Stimulated activated CD4-positive, alpha-beta T cell treated with anti-CD3 and anti-CD28 coated beads, Interleukin-15, amount 100 ng/mL, for 1 hour (primary cell): ENCODE results near the gene RMC1.
"Not testable (repeated sequence)": the region's sequence is repeated elsewhere in the genome, so short reads cannot be mapped to it uniquely, and the experiment has no call there.

Source experiments
- DNase-seq, 2 donors: peaks; one replicate each; pipeline ENCODE4 v3.0.0-alpha.2; 2020; ENCODE audit warnings: low read depth in 1 of 2, low spot score in 1 of 2

Gene RMC1

DNA sequence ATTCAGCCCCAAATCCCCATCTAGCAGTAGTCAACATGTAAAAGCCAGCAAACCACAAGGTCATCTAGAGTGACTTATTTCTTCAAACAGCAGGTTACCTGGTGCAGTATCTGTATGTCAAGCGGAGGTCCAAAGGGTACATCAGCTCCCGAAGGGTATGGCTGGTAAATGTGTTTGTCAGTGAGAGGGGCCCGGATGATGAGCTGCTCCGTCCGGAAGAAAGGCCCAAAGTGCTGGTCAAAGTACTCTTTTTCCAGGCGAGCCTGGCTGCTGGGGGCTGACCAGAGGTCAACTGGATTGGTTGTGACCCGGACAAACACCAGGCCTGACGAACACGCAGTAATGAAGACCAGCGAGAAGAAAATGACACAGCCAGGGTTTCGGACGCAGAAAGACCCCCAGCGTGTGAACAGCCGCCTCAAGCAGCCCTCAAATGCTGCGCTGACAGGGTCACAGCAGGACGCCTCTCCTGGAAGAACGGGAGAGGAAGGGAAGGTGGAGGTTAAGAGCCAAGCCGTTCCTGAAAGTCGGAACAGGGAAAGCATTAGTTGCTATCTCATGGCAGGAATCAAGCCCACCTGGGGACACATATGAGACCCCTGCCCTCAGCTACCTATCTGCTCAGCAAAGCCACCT is 53.0 kb downstream of the RMC1 start:
- no peak for DNase-seq

DNA sequence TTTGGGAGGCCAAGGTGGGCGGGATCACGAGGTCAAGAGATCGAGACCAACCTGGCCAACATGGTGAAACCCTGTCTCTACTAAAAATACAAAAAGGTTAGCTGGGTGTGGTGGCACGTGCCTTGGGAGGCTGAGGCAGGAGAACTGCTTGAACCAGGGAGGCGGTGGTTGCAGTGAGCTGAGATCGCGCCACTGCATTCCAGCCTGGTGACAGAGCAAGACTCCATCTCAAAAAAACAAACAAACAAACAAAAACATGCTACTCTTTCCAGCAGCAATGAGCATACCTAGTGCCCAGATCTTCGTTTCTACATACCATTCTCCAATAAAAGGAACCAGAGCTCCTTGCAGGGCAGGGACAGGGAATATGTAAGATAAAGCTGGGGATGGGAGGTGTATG is 54.2 kb downstream of the RMC1 start:
- DNase-seq, result not testable (repeated sequence)

DNA sequence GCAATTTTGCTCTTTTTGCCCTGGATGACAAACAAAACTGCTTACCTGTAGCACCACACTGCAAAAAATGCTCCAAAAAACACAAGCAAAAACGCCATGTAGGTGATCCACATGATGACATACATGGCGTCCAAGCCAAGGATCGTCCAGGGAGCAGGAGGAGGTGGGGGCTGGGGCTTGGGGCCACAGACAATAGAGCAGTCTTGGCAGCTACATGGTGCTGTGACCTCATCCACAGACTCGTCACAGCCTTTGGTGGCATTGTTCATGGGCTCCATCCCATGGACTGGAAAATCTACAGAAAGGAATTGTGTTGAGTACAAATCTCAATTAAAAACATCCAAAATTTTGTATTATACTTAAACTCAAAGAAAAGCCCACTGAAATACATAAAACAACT is 56.9 kb downstream of the RMC1 start:
- no peak for DNase-seq

DNA sequence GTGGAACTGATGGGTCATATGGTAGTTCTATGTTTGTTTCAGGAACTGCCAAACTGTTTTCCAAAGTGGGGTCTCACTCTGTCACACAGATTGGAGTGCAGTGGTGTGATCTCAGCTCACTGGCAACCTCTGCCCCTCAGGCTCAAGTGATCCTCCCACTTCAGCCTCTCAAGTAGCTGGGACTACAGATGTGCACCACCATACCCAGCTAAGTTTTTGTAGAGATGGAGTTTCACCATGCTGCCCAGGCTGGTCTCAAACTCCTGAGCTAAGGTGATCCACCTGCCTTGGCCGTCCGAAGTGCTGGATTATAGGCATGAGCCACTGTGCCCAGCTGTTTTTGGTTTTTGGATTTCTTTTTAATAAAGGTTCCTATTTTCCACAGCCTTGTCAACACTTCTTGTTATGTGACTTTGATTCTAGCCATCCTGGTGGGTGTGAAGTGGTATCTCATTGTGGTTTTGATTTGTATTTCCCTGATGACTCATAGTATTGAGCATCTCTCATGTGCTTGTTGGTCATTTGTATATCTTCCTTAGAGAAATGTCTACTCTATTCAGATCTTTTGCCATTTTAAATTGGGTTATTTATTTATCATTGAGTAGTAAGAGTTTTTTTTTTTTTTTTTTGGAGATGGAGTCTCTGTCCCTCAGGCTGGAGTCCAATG is 60.2 kb downstream of the RMC1 start:
- DNase-seq, result no peak

DNA sequence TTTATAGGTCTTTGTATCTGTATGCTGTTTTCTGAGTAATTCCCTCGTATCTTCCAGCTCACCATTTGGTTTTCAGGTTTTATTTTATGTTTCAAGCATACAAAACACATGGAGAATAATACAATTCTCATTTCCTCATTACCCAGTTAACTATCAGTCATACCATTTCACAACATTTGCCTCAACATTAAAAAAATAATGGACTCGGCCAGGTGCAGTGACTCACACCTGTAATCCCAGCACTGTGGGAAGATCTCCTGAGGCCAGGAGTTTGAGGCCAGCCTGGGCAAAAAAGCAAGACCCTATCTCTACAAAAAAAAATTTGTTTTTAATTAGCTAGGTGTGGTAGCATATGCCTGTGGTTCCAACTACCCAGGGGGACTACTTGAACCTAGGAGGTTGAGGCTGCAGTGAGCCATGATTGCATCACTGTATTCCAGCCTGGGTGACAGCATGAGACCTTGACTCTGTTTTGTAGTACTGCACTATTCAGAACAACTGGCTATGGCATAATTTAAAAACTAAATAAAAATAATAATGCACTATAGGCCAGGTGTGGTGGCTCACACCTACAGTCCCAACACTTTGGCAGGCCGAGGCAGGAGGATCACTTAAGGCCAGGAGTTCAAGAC is 62.7 kb downstream of the RMC1 start:
- no peak for DNase-seq

DNA sequence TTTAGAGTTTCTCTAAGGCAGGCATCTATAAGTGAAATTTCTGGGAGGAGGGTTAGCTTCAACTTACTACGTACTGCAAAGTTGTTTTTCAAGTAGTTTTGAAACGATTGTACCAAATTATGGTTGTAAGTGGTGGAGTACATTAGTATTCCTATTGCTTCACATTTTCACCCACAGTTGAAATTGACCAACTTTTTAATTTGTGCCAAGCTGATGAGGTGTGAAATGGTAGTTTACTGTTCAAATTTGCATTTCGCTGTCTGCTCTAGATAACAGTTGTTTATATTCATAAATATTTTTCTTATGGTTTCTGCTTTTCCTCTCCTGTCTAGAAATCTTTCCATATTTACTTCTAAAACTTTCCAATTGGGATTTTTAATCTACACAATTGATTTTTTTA is 64.4 kb downstream of the RMC1 start:
- no peak for DNase-seq

DNA sequence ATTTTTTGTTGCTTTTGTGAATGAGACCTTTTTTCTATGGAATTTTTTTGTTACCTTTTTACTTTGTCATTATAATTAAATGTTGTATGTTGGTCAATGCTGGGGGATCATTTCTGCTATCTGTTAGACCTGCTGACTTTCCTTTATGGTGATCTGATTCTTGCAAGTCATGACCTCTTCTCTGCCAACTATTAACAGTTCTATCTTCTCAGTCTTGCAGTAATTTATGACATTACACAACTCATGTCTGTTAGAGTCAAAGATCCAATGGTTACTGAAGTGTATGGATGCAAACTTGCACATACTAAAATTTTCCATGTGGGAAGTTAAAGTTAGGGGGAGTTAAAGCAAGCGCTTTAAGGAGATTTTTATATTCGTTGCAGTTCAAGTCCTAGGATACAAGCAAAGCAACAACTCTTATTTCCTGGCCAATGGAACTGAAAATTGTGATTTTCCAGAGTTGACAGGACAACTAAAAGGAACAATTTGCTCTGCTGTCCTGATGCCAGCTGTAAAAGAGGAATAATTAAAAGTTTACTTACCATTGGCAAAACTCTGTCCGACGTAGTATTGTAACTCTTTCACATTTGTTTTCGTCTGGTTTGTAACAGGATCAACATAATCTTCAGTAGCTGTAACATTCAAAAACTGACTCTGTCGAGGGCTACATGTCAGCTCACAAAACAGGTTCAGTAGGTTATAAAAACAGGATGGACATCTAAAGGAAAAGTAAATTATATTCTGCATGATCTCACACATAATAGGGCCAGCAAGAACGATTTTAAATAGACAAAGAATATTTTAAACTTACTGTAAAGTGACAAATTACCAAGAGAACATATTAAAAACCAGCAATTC is 65.2 kb downstream of the RMC1 start:
- no peak for DNase-seq

DNA sequence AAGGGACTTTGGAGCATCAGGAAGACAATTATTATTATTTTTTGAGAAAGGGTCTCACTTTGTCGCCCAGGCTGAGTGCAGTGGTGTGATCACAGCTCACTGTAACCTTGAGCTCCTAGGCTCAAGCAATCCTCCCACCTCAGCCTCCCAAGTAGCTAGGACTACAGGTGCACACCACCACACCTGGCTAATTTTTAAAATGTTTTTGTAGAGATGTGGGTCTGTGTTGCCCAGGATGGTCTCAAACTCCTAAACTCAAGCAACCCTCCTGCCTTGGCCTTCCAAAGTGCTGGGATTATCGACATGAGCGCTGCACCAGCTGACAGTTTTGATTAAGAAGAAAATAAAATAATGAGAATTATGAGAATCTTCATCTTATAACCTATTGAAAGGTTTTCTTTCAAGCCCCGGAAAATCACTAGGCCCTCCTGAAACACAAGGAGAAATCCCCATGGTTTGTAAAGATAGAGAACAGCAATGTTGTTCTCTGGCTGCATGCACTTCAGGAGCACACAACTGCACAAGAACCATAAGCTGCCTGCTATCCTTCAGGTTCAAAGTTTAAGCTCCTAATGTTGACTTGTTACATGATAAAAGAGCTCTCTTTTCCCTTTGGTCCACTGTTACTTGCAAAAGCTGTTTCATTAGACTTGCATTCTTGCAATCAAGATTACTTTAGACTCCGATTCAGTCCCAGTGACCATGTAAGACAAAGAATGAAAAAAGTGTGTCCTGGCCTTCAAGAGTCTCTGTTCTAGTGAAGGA is 66.2 kb downstream of the RMC1 start:
- DNase-seq, result no peak

DNA sequence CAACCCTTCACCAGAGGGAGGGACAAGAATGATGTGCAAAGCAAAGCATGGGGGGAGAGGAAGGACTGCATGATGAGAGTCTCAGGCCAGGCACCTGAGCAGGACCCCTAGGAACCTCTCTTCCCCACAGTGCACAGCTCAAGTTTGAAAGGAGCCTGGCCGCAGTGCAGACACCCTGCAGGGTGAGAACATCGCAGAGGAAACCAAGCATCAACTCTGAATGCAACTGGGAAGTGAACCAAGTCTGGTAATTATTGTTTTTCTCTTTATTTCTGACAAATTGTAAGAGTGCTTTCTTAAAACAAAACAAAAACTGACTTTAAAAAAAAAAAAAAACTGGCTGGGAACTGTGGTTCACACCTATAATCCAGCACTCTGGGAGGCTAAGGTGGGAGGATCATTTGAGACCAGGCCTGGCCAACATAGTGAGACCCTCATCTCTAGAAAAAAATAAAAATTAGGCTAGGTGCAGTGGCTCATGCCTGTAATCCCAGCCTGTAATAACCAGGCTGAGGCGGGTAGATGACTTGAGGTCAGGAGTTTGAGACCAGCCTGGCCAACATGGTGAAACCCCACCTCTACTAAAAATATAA is 67.7 kb downstream of the RMC1 start:
- no peak for DNase-seq

DNA sequence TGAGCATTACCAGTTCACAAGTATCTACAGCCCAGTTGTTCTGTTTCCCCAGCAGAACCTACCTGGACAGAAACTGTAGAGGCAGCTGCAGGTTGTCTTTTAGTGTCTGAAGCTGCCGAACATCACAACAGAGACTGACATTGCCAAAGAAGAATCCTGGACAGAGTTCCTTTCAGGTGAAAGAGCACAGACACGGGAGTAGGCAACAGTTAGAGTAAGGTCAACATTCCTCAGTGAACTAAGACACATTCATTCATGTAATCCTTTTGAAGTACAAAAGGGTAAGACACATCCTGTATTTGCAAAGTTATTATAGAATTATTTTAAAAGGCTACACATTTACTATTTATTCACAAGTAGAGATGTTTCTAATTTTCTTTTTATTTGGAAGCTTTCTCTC is 68.7 kb downstream of the RMC1 start:
- DNase-seq, result no peak

DNA sequence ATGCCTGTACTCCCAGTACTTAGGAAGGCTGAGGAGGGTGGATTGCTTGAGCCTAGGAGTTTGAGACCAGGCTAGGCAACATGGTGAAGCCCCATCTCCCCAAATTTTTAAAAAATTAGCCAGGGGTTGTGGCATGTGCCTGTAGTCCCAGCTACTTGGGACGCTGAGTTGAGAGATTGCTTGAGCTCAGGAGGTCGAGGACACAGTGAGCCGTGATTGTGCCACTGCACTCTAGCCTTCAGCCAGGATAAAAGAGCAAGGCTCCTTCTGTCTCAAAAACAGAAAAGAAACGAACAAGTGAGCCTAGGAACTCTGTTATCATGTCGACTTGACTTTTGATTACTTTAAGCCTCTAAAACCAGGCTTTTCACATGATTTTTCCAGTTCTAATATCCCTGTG is 69.3 kb downstream of the RMC1 start:
- DNase-seq, result no peak

DNA sequence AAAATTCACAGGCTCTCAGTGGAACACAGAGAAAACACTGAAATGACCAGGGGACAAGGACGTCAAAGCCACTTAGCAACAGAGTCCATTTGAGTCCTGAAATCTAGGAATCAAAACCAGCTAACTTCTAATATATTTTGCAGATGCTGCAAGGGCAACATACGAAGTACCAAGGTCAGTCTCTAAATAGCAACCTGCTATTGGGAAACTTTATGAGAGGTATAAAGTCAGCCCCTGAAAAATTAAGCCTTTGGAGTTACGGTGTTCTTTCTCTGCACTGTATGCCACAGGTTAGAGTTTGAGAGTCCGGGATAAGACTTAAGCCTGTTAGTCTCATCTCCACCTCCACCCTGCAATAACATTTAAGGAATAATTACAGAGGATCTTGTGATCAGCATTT is 69.7 kb downstream of the RMC1 start:
- DNase-seq, result no peak

DNA sequence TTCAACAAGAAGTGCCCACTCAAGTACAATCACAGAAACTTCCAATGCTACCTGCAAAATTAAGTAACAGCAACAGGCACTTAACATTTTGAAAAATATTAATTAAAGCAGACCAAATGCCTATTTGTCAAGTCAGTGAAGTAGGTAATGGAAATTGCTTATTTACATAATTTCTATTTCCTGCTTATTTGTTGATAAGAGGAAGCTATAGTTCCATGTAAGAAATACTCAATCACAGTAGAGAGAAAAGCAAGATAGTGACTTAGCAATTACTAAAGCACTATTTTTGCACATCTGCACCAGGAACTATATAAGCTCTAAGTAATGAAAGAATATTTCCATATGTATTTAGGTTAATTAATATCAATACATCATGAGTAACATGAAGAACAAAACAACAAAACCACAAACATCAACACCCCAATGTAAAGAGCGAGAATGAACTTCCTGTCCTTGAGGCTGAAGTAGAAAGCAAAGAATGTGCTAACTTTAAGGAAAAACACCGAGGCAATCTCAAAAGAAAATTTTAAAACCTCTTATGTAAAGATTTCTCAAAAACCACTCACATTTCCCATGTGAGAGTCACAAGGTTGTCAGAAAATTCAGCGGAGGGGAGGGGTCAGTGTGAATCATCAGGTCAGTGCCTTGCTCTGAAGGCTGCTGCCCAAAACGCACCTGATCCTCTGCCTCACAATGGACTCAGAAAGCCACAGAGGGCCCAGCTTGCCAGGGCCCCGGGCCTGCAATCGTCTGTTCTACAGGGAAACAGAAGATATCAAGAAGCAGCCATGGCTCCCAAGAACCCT is 70.5 kb downstream of the RMC1 start:
- DNase-seq, result no peak

DNA sequence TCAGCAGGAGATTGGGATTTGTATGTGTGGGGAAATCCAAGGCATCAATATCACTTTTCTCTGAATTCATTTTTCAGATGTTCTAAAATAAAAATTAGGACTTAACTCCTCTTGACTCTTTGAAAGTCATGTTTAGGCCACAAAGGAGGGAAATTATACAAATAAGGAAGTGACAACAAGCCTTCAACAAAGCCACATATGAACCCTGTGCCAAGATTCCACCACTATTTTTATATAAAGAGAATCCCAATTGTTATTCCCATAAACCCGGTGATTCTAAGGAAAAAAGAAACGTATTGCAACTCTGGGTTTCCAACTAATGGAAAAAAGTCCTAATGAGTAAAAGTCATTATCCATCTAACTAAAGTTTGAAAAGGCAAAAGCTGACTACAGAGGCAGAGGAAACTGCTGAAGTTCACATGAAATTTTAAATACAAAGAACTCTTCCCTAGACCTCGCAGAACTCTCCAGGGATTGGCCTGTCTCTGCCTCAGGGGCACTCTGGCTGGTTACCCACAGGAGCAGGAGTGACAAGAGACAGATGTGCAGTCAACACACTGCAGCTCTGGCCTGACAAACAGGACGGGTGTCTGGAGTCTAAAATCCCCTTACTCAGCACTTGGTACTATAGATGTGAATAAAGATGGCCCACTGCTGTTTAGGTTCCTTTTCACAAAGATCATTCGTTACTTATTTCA is 71.4 kb downstream of the RMC1 start:
- DNase-seq, result no peak

DNA sequence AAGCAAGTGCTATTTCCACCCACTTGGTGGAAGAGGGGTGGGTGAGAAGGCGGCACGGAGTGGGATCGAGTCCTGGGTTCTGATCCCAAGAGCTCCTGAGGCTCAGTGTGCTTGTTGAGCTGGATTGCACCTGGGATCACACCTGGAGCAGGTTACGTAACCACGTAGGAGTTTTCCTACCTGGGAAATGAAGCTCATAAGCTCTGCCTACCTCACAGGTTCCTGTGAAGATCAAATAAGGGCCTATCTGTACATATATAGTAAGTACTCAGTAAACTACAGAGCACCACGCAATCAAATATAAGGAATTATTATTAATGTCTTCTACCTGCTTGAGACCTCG is 72.0 kb downstream of the RMC1 start:
- no peak for DNase-seq

DNA sequence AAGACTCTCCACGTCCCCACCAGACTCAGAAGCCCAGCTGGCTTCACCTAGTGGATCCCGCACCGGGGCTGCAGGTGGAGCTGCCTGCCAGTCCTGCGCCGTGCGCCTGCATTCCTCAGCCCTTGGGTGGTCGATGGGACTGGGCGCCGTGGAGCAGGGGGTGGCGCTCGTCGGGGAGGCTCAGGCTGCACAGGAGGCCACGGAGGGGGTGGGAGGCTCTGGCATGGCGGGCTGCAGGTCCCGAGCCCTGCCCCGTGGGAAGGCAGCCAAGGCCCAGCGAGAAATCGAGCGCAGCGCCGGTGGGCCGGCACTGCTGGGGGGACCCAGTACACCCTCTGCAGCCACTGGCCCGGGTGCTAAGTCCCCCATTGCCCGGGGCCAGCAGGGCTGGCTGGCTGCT is 74.2 kb downstream of the RMC1 start:
- DNase-seq, result not testable (repeated sequence)

DNA sequence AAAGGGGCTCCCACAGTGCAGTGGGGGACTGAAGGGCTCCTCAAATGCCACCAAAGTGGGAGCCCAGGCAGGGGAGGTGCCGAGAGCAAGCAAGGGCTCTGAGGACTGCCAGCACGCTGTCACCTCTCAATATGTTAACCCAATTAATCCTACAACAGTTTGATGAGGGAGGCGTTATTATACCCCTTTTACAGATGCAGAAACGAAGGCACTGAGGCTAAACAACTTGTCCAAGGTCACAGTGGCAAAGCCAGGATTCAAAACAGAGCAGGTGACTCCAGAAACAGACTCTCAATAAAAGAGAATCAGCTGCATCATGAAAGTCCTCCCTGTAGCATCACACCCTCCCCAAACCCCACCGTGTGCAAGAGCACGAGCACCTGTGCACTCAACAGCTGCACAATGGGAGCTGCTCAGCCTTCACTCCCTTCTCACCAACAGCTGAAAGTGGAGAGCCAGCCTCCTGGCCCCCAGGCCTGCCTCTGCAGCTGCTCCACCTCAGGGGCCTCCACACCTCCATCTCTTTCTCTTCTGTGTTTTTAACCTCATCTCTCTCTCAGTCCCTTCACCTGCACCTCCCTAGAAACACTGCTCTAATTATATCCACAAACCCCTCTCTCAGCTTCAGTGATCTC is 74.9 kb downstream of the RMC1 start:
- no peak for DNase-seq

DNA sequence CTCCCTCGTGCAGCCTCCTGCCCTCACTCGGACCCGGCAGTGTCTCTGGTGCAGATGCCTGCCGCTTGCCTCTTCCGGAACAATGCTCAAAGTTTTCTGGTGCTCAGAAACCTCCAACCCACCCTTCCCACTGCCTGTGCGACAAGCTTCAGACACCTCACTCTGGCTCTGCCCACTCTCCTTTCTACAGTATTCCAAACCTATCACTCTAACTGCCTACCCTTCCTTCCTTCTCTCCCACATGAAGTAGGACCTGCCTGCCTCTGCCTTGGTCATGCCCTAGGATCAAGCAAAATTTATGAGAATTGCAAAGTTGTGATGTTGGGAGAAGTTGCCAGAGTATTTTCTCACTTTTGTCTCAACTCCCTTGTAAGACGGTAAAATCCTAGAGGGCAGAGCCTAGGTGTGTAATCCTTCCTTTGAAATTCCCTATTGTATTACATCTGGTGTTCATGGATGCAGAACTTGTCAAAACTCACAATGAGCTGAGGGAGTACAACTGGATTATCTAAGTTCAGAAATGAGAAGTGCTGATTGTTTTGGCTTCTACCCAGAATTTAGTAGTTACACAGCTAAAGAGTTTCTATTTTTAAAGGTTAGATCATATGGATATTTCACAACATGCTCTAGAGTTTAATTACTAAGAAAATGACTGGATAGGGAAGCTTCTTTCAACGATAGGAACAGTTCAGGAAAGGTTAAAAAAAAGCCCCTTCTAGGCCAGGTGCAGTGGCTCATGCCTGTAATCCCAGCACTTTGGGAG is 75.8 kb downstream of the RMC1 start:
- no peak for DNase-seq
